SK-N-DZ (cell line): ENCODE data around the gene KIF5A.

Experiments
- DNase-seq: peaks from one replicate; pipeline ENCODE4 v3.0.0-alpha.2; 2015; ENCODE audit warnings: low spot score

KIF5A gene

GRCh38 chr12:57619434-57620244, 69.8 kb downstream of the KIF5A start:
- DNase-seq, result no peak

- DNase-seq, result no peak
Measured at GRCh38 chr12:57620245-57620935, 70.5 kb downstream of the KIF5A start.

GRCh38 chr12:57620936-57621496, 71.2 kb downstream of the KIF5A start:
- DNase-seq, result no peak

- peak; percentile 68 for DNase-seq
Measured at GRCh38 chr12:57621497-57622292, 71.9 kb downstream of the KIF5A start.

GRCh38 chr12:57622293-57623245, 72.7 kb downstream of the KIF5A start:
- no peak for DNase-seq

- no peak for DNase-seq
Measured at GRCh38 chr12:57623385-57623784, 73.5 kb downstream of the KIF5A start.

GRCh38 chr12:57623811-57624390, 74.1 kb downstream of the KIF5A start:
- no peak for DNase-seq

GRCh38 chr12:57624441-57625220, 74.8 kb downstream of the KIF5A start:
- DNase-seq, result no peak

- no peak for DNase-seq
Measured at GRCh38 chr12:57625261-57626032, 75.6 kb downstream of the KIF5A start.

- no peak for DNase-seq
Measured at GRCh38 chr12:57626111-57626920, 76.5 kb downstream of the KIF5A start.

GRCh38 chr12:57626921-57627445, 77.1 kb downstream of the KIF5A start:
- DNase-seq, result no peak

- DNase-seq, result no peak
Measured at GRCh38 chr12:57627501-57628279, 77.8 kb downstream of the KIF5A start.

GRCh38 chr12:57628280-57629191, 78.7 kb downstream of the KIF5A start:
- no peak for DNase-seq

GRCh38 chr12:57629897-57630471, 80.1 kb downstream of the KIF5A start:
- DNase-seq, result no peak

GRCh38 chr12:57630891-57631433, 81.1 kb downstream of the KIF5A start:
- DNase-seq, result no peak
